GM23338 (cell line): ENCODE results near the gene CCDC187. TPM values are rescaled to one million over a fixed set of nuclear protein-coding genes. Genes with fewer than 3 reads are reported as not detected.

Experiments
- ATAC-seq: fragments of 200-7000 bp; cut with Tn5 transposase; 3 replicates; pipeline ENCODE4 v1.9.1; 2020
- DNase-seq: peaks from one replicate; pipeline ENCODE4 v3.0.0-alpha.2; 2015; ENCODE audit warnings: low spot score
- H2AFZ ChIP-seq: fragments of 200-600 bp; sonication (generic); 2 replicates; pipeline ENCODE4 v1.8.0; 2016; ENCODE audit warnings: antibody characterized with exemption, mild to moderate bottlenecking, moderate library complexity
- H3F3A ChIP-seq: fragments of 200-600 bp; sonication (generic); replicated peaks from 2 replicates; pipeline ENCODE4 v1.8.0; 2017; ENCODE audit warnings: antibody characterized with exemption, mixed run types, low read depth
- H3K27ac ChIP-seq: fragments of 200-600 bp; sonication (generic); 2 replicates; pipeline ENCODE4 v1.6.1; 2016; ENCODE audit warnings: low read depth
- H3K27me3 ChIP-seq: fragments of 200-600 bp; sonication (generic); 2 replicates; pipeline ENCODE4 v1.8.0; 2016; ENCODE audit warnings: mild to moderate bottlenecking, mixed run types, moderate library complexity; ENCODE audit not compliant: insufficient read depth
- H3K36me3 ChIP-seq: fragments of 200-600 bp; sonication (generic); 2 replicates; pipeline ENCODE4 v1.8.0; 2016; ENCODE audit warnings: mild to moderate bottlenecking; ENCODE audit not compliant: insufficient read depth
- H3K4me1 ChIP-seq: fragments of 200-600 bp; sonication (generic); 2 replicates; pipeline ENCODE4 v1.8.0; 2016; ENCODE audit warnings: mild to moderate bottlenecking, moderate library complexity; ENCODE audit not compliant: insufficient read depth
- H3K4me2 ChIP-seq: fragments of 200-600 bp; sonication (generic); 2 replicates; pipeline ENCODE4 v1.7.1; 2017; ENCODE audit warnings: mixed run types
- H3K4me3 ChIP-seq: fragments of 200-600 bp; sonication (generic); 2 replicates; pipeline ENCODE4 v1.6.1; 2016; ENCODE audit warnings: mixed run types
- H3K79me2 ChIP-seq: fragments of 200-600 bp; sonication (generic); replicated peaks from 2 replicates; pipeline ENCODE4 v1.8.0; 2017; ENCODE audit warnings: mild to moderate bottlenecking; ENCODE audit not compliant: insufficient read depth
- H3K9me2 ChIP-seq: fragments of 200-600 bp; sonication (generic); 2 replicates; pipeline ENCODE4 v1.8.0; 2017; ENCODE audit not compliant: insufficient read depth
- H4K20me1 ChIP-seq: fragments of 200-600 bp; sonication (generic); replicated peaks from 2 replicates; pipeline ENCODE4 v1.8.0; 2017; ENCODE audit warnings: mild to moderate bottlenecking; ENCODE audit not compliant: insufficient read depth
- H3K27ac Mint-ChIP-seq: 2 replicates; pipeline ENCODE4 v1.8.0; 2020; ENCODE audit warnings: inconsistent platforms, mild to moderate bottlenecking, moderate library complexity, mixed read lengths
- H3K27me3 Mint-ChIP-seq: 3 replicates; pipeline ENCODE4 v1.8.0; 2022; ENCODE audit warnings: low read depth, mild to moderate bottlenecking, moderate library complexity, mixed read lengths, inconsistent platforms; ENCODE audit not compliant: insufficient read depth, poor library complexity
- H3K36me3 Mint-ChIP-seq: 3 replicates; pipeline ENCODE4 v1.8.0; 2021; ENCODE audit warnings: low read depth, mild to moderate bottlenecking, inconsistent platforms, moderate library complexity, mixed read lengths
- H3K4me1 Mint-ChIP-seq: 3 replicates; pipeline ENCODE4 v1.8.0; 2020; ENCODE audit warnings: mild to moderate bottlenecking, inconsistent platforms, mixed read lengths
- H3K4me3 Mint-ChIP-seq: 3 replicates; pipeline ENCODE4 v1.8.0; 2021; ENCODE audit warnings: moderate library complexity, mild to moderate bottlenecking, inconsistent platforms, mixed read lengths
- H3K9me3 Mint-ChIP-seq: 3 replicates; pipeline ENCODE4 v1.8.0; 2020; ENCODE audit warnings: moderate library complexity, mild to moderate bottlenecking, inconsistent platforms, mixed read lengths
- CREB1 ChIP-seq: fragments of 250-450 bp; sonication (Bioruptor Pico); IDR thresholded peaks from 2 replicates; pipeline ENCODE4 v1.5.0; 2020; ENCODE audit warnings: low read depth, mild to moderate bottlenecking, moderate library complexity
- ETS1 ChIP-seq: IDR thresholded peaks from 2 replicates; pipeline ENCODE4 v1.6.1; 2016; ENCODE audit warnings: antibody characterized with exemption
- EZH2 ChIP-seq: fragments of 200-600 bp; sonication (generic); IDR thresholded peaks from one replicate; pipeline ENCODE4 v1.8.0; 2017; ENCODE audit warnings: antibody characterized with exemption, mild to moderate bottlenecking, low read depth; ENCODE audit not compliant: unreplicated experiment
- NANOG ChIP-seq: IDR thresholded peaks from 2 replicates; pipeline ENCODE4 v1.6.1; 2016; ENCODE audit warnings: antibody characterized with exemption, borderline replicate concordance
- POLR2AphosphoS5 ChIP-seq: IDR thresholded peaks from 2 replicates; pipeline ENCODE4 v1.6.1; 2016; ENCODE audit warnings: antibody characterized with exemption, low read depth
- REST ChIP-seq: IDR thresholded peaks from one replicate; pipeline ENCODE4 v1.6.1; 2018; ENCODE audit warnings: antibody characterized with exemption; ENCODE audit not compliant: unreplicated experiment
- STAT1 ChIP-seq: IDR thresholded peaks from one replicate; pipeline ENCODE4 v1.6.1; 2016; ENCODE audit warnings: antibody characterized with exemption; ENCODE audit not compliant: unreplicated experiment
- ZNF114 ChIP-seq: fragments of 250-450 bp; sonication (Bioruptor Pico); IDR thresholded peaks from 2 replicates; pipeline ENCODE4 v1.5.0; 2020; ENCODE audit warnings: mild to moderate bottlenecking, moderate library complexity
- ZNF331 ChIP-seq: fragments of 250-450 bp; sonication (Bioruptor Pico); IDR thresholded peaks from 2 replicates; pipeline ENCODE4 v1.5.0; 2020; ENCODE audit warnings: low read depth, mild to moderate bottlenecking, moderate library complexity
- polyA plus RNA-seq: library from polyadenylated mRNA; unstranded; fragments of >200 nt; fragmentation: Nextera tagmentation; extraction: Ambion mirVana; gene quantifications from 2 replicates; pipeline ENCODE4 v1.2.1, GENCODE V29; 2016
- total RNA-seq: library from RNA; depleted of rRNA; stranded (reverse); fragments of >200 nt; shearing (Covaris generic); gene quantifications from 2 replicates; pipeline ENCODE4 v1.2.3, GENCODE V29; 2014

Gene CCDC187
- total and polyA plus RNA-seq, 2 experiments from 2014 or later, result 0.14 TPM; not detected in 1

GRCh38 chr9:136239135-136239982 lies 64.5 kb downstream of the CCDC187 start (continued):
- TF ChIP-seq REST (no peak), EZH2 (no peak), ETS1 (no peak), POLR2AphosphoS5 (no peak)

GRCh38 chr9:136238342-136238732 lies 65.6 kb downstream of the CCDC187 start:
- Mint-ChIP-seq H3K36me3 (peaks cover 3% of the 10 kb centered on the region; the same call in 2 of the 3 replicates), H3K4me1 (peaks cover 24% of the 10 kb centered on the region), H3K9me3 (no peaks in the 10 kb centered on the region), H3K27me3 (peaks cover 9% of the 10 kb centered on the region), H3K27ac (no peak overlapping the region), H3K4me3 (no peak overlapping the region)
- DNase-seq (no peak), ATAC-seq (no peak)
- no peaks in the 10 kb centered on the region for H3F3A ChIP-seq
- H3K4me1 ChIP-seq, result peaks cover 5% of the 10 kb centered on the region
- peaks cover 38% of the 10 kb centered on the region for H4K20me1 ChIP-seq
- peaks cover 83% of the 10 kb centered on the region for H3K79me2 ChIP-seq
- H3K27ac ChIP-seq, result no peak overlapping the region
- no peak overlapping the region for H3K4me3 ChIP-seq
- H3K27me3 ChIP-seq, result no peaks in the 10 kb centered on the region
- no peak overlapping the region for H3K4me2 ChIP-seq
- H2AFZ ChIP-seq, result no peak overlapping the region
- H3K36me3 ChIP-seq, result no peaks in the 10 kb centered on the region
- H3K9me2 ChIP-seq, result no peaks in the 10 kb centered on the region
- TF ChIP-seq ZNF331 (CRISPR knock-in tag) (no peak), ZNF114 (CRISPR knock-in tag) (no peak), STAT1 (no peak), CREB1 (CRISPR knock-in tag) (no peak), ETS1 (no peak), REST (no peak), NANOG (no peak)
